Aorta (tissue), 5 donors: Measurements from ENCODE around the gene RXFP3. TPM values are rescaled to one million over a fixed set of nuclear protein-coding genes. Genes with fewer than 3 reads are reported as not detected.

Source experiments
- ATAC-seq: fragments of 200-7000 bp; cut with Tn5 transposase; one replicate; pipeline ENCODE4 v1.9.1; 2022; ENCODE audit warnings: moderate library complexity; ENCODE audit not compliant: low FRiP score
- DNase-seq, 2 donors: peaks; one replicate each; pipeline ENCODE4 v3.0.0-alpha.2; 2020
- H3K27ac ChIP-seq, 2 donors: one replicate each; pipeline ENCODE4 v1.5.1; 2013; ENCODE audit warnings: low read length in 2 of 2, mild to moderate bottlenecking in 2 of 2, moderate library complexity in 2 of 2, control low read depth in 1 of 2, inconsistent platforms in 1 of 2, low read depth in 1 of 2
- H3K27me3 ChIP-seq, 2 donors: one replicate each; pipeline ENCODE4 v1.6.1; 2013; ENCODE audit warnings: control low read depth in 1 of 2, low read length in 1 of 2, mild to moderate bottlenecking in 1 of 2, moderate library complexity in 1 of 2; ENCODE audit not compliant: insufficient read depth in 2 of 2, control insufficient read depth in 1 of 2
- H3K36me3 ChIP-seq, 2 donors: one replicate each; pipeline ENCODE4 v1.6.1; 2013; ENCODE audit warnings: control low read depth in 1 of 2, low read length in 1 of 2, mild to moderate bottlenecking in 1 of 2; ENCODE audit not compliant: insufficient read depth in 2 of 2, control insufficient read depth in 1 of 2
- H3K4me1 ChIP-seq, 2 donors: one replicate each; pipeline ENCODE4 v1.6.1; 2013; ENCODE audit warnings: low read length in 2 of 2, control low read depth in 1 of 2, mild to moderate bottlenecking in 1 of 2, moderate library complexity in 1 of 2; ENCODE audit not compliant: insufficient read depth in 2 of 2, control insufficient read depth in 1 of 2
- H3K4me3 ChIP-seq, 2 donors: one replicate each; pipeline ENCODE4 v1.5.1; 2013; ENCODE audit warnings: low read length in 2 of 2, control low read depth in 1 of 2, mild to moderate bottlenecking in 1 of 2
- H3K9me3 ChIP-seq: one replicate; pipeline ENCODE4 v1.6.1; 2013; ENCODE audit warnings: mild to moderate bottlenecking, low read length; ENCODE audit not compliant: control insufficient read depth
- WGBS, 2 donors: extraction: QIAGEN DNeasy Blood & Tissue Kit; methylation state at CpG; one replicate each; pipeline ENCODE4 v1.1.7; 2013; 5-methylcytosine and 5-hydroxymethylcytosine counted together
- intact Hi-C, 2 donors: fragments of 100-400 bp; cut with DNase I; formaldehyde crosslinking; loops; one replicate each; pipeline versions ENCODE4 v1.14.2 to v1.15.0; 2022
- polyA plus RNA-seq, 2 donors: library from polyadenylated mRNA; stranded (reverse); fragments of 200-250 nt; gene quantifications; one replicate each; pipeline ENCODE4 v1.2.3, GENCODE V29; 2013
- total RNA-seq, 2 donors: library from RNA; stranded (reverse); fragmentation: NEBNext Ultra II Directional; extraction: Animal tissue kit (Norgen Biotek cat#: 25700); gene quantifications; one replicate each; pipeline ENCODE4 v1.2.1, GENCODE V29; 2021
- donor health status: healthy with polysubstance abuse.
- donor health status: Bipolar disorder and iron deficiency.
- donor health status: DM: no; HTN: no; CAD: no.
- donor health status: DM: no; HTN: no; CAD: no.
- donor health status: DM: yes; HTN: yes; CAD: no.

The RXFP3 gene
- total and polyA plus RNA-seq, 4 donors, result not detected

DNA sequence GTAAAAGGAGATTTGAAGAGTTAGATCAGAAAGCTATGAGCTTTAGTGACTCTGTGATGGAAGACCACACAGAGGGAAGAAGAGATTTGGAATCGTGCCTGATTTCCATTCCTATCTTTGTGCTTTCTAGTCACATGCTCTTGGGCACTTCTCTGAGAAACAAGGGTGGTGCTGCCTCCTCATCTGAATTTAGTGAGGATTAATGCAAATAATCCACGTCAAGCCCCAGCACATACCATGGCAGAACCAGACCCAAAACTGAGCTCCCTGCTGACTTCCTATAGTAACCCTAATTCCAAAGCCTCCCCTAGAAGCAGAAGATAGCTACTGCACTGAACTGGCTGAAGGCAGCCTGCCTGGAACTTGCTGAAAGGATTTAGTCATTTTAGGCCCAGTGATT lies 30.6 kb downstream of the RXFP3 start:
- intact Hi-C loops, result no loop called here
- ATAC-seq (no peak), DNase-seq (no peak)
- H3K36me3 ChIP-seq, result no peaks in the 10 kb centered on the region
- no peaks in the 10 kb centered on the region for H3K4me1 ChIP-seq
- H3K4me3 ChIP-seq, result no peak overlapping the region
- H3K27ac ChIP-seq, result no peak overlapping the region
- H3K27me3 ChIP-seq, result no peaks in the 10 kb centered on the region
- 72 to 73% methylated on average over 2 of the region's 2 CpGs for WGBS, 2 donors
- no peaks in the 10 kb centered on the region for H3K9me3 ChIP-seq

DNA sequence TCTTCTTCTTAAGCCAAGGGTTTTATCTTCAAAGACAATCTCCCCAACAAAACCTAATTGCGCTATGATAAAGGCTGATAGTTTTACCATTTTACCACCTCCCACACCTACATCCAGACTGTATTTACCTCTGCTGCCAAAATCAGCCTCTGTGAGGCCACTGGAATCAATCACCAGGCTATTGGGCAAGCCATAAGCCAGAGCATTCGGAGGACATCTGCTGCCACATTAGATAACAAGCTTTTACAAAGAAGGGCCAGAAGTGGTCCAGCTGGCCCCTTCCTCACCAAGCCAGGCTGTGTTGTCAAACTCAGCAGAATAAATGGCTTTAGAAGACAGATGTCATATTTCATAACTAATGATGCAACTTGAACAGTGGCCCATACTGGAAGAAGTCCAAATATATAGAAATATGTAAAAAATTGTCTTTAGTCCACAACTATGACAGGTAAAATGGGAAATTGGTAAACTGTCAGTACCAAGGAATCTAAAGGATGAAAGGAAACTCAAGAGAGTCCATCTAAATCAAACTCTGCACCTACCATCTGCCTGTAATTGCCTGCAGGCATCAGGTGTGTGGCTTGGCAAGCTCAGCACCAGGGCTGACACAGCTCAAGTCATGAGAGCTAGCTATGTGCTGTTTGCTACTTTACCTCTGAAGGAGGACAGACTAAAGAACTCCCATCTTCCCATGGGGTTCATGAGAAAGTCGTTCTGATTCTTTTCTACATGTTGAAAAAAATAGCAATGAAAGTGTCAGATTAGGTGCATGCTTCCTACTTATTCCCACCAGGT lies 32.2 kb downstream of the RXFP3 start:
- intact Hi-C loops, result no loop called here
- DNase-seq (no peak), ATAC-seq (no peak)
- H3K4me3 ChIP-seq, result no peak overlapping the region
- H3K9me3 ChIP-seq, result no peaks in the 10 kb centered on the region
- no peaks in the 10 kb centered on the region for H3K27me3 ChIP-seq
- WGBS, 2 donors, result 87 to 91% methylated on average over 3 of the region's 3 CpGs
- no peaks in the 10 kb centered on the region for H3K36me3 ChIP-seq
- H3K27ac ChIP-seq, result no peak overlapping the region
- H3K4me1 ChIP-seq, result no peaks in the 10 kb centered on the region

DNA sequence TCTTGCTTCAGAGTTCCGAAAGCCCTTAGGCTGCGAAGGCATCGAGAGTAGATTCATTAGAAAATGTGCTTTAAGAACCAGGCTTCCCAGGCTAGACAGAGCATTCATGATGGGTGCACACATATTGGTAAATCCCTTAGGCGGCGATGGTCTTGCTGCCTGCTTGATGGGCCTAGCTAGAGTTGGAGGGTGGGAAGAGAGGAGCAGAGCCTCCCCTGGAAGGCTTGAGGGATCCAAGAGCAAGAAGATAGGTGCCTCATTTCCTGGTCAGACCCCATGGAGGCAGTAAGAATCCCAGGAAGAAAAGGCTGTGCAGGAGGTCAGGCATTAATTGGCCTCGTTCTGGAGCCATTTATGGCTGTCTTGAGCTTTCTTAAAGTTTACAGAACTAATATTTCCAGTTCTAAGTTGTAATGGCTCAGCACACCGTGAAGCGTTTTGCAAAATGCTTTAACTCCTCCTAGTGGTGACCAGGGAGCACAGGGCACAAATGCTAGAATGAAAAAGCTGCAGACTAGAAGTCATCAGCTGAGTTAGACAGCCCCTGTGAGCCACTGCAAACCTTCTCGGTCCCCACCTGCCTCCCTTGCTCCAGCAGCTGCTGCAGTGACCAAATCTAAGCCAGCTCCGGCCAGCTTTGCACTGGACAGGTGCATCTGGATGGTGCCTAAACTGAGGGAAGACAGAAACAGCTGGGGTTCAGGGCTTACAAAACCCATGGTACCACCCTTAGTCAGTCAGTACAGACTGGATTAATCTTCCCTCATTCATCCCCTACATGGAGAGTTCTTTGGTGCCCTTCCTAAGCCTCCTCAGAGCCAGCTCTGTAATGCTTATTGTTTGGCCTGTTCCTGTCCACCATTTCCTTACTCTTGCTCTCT lies 33.6 kb downstream of the RXFP3 start:
- intact Hi-C loops, result no loop called here
- 45% methylated on average over 10 of the region's 10 CpGs for WGBS, 2 donors
- DNase-seq, result no peak

DNA sequence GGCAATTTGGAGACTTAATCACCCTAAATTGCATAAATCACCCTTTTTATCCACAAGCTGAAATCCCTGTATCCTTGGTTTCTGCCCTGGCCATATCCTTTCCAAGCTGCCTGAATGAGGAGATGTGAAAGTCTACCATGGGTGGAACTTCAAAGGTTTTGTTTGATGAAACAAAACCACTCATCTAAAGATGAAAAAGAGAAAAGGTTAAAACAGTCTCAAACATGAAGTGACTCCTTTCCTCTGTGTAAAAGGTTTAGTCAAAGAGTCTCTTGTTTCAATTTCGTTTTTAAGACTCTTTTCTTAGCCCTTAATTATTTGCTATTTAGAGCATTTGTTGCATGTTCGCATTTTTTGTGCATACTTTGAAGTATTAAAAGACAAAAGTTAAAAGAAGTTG lies 37.1 kb downstream of the RXFP3 start:
- Histone ChIP-seq H3K4me1 (no peaks in the 10 kb centered on the region), H3K9me3 (no peaks in the 10 kb centered on the region), H3K4me3 (no peak overlapping the region), H3K27ac (no peak overlapping the region), H3K36me3 (no peaks in the 10 kb centered on the region), H3K27me3 (no peaks in the 10 kb centered on the region)
- no peak for DNase-seq
- no peak for ATAC-seq
- WGBS, 2 donors, result 85 to 90% methylated on average over 2 of the region's 2 CpGs
- intact Hi-C loops, result no loop called here

More for the DNA sequence above, 33.6 kb downstream of the RXFP3 start:
- H3K27me3 ChIP-seq, result no peaks in the 10 kb centered on the region
- peak; percentile 85 for ATAC-seq
- no peaks in the 10 kb centered on the region for H3K9me3 ChIP-seq
- H3K27ac ChIP-seq, result no peak overlapping the region
- no peaks in the 10 kb centered on the region for H3K36me3 ChIP-seq
- no peaks in the 10 kb centered on the region for H3K4me1 ChIP-seq
- no peak overlapping the region for H3K4me3 ChIP-seq

GRCh38 chr5:33975852-33976251 lies 39.7 kb downstream of the RXFP3 start:
- WGBS, 2 donors, result 11 to 13% methylated on average over 5 of the region's 5 CpGs
- intact Hi-C loops, result no loop called here
- no peaks in the 10 kb centered on the region for H3K27me3 ChIP-seq
- no peak overlapping the region for H3K4me3 ChIP-seq
- ATAC-seq (peak; percentile 33), DNase-seq (no peak)
- no peaks in the 10 kb centered on the region for H3K9me3 ChIP-seq
- H3K4me1 ChIP-seq, result no peaks in the 10 kb centered on the region
- H3K36me3 ChIP-seq, result no peaks in the 10 kb centered on the region
- H3K27ac ChIP-seq, result no peak overlapping the region

- H3K27ac ChIP-seq, result no peak overlapping the region
- intact Hi-C loops, result no loop called here
- no peaks in the 10 kb centered on the region for H3K36me3 ChIP-seq
- no peaks in the 10 kb centered on the region for H3K4me1 ChIP-seq
- H3K9me3 ChIP-seq, result no peaks in the 10 kb centered on the region
- 58 to 64% methylated on average over 1 of the region's 1 CpG for WGBS, 2 donors
- DNase-seq (no peak), ATAC-seq (no peak)
- H3K27me3 ChIP-seq, result no peaks in the 10 kb centered on the region
- H3K4me3 ChIP-seq, result no peak overlapping the region
Observed at GRCh38 chr5:33976307-33976706, 40.1 kb downstream of the RXFP3 start.

GRCh38 chr5:33978306-33978705 lies 42.1 kb downstream of the RXFP3 start:
- WGBS, 2 donors, result 86 to 88% methylated on average over 1 of the region's 1 CpG
- ATAC-seq, result no peak
- intact Hi-C loops, result no loop called here

GRCh38 chr5:33980030-33980429 lies 43.8 kb downstream of the RXFP3 start:
- no peaks in the 10 kb centered on the region for H3K9me3 ChIP-seq
- no peaks in the 10 kb centered on the region for H3K36me3 ChIP-seq
- no peaks in the 10 kb centered on the region for H3K27me3 ChIP-seq
- intact Hi-C loops, result no loop called here
- no peak for DNase-seq
- ATAC-seq, result no peak
- H3K27ac ChIP-seq, result no peak overlapping the region
- no peaks in the 10 kb centered on the region for H3K4me1 ChIP-seq
- H3K4me3 ChIP-seq, result no peak overlapping the region
- WGBS, 2 donors, result 88 to 93% methylated on average over 3 of the region's 3 CpGs

More at GRCh38 chr5:33978306-33978705, 42.1 kb downstream of the RXFP3 start:
- H3K36me3 ChIP-seq, result no peaks in the 10 kb centered on the region
- no peak overlapping the region for H3K27ac ChIP-seq
- no peaks in the 10 kb centered on the region for H3K4me1 ChIP-seq
- H3K4me3 ChIP-seq, result no peak overlapping the region
- no peaks in the 10 kb centered on the region for H3K9me3 ChIP-seq
- H3K27me3 ChIP-seq, result no peaks in the 10 kb centered on the region
- no peak for DNase-seq
